ENCODE measurements around the gene NOX4.

Gene NOX4

DNA sequence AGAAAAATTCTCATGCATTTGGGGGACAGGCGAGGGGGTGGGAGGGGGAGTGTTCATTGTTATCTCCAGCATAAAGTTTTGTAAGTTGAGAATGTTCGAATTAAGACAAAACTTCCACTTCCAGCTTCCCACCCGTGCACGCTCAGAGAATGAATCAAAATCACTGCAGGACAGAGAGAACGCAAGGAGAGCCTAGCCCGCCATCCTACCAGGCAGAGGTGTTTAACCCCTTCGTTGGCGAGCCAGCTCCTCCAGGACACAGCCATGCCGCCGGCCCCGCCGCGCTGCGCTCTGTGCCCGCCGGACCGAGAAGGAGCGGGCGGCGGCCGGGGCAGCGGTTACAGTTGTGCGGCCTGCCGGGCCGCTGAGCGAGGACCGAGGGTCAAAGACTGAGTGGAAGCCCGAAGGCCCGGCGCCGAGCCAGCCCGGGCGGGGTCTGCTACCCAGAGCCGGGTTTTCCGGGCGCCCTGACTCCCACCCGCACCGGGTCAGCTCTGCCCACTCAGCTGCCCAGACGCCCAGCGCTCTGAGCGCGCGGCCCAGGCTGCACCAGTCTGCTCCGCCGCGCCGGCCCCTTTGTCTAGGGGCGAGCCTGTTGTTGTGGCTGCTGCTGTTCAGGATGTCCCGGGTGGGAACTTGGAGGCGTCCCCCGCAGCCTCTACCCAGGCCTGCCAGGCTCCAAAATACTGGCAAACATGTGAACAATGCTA lies at the start of gene NOX4:
Gene NOX4, minus strand, starts transcription at position 395 of the 710 bp plus-strand sequence. Its CDS starts 129 bp downstream, at position 266.
- DNase-seq (ENCODE audit: low read depth in 2 of 2): no peak

DNA sequence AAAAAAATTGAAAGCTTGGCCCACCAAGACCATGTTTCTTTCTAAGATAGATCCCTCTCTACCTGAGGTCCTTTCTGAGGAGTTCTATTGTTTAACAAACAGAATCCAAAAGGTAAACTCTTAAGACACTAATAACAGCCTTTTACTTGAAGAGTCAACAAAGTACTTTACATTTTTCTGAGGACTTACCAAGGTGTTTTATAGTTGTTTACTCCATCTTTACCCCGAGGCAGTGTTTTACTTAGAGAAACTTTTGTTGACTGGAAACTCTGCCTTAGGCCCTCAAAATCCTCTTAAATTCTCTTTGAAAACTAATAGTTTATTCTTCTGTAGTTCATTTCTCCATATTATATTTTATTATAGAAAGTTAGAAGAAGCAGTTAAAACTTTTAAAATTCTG lies 49.7 kb upstream of the NOX4 start:
- DNase-seq (ENCODE audit: low read depth in 2 of 2): no peak

DNA sequence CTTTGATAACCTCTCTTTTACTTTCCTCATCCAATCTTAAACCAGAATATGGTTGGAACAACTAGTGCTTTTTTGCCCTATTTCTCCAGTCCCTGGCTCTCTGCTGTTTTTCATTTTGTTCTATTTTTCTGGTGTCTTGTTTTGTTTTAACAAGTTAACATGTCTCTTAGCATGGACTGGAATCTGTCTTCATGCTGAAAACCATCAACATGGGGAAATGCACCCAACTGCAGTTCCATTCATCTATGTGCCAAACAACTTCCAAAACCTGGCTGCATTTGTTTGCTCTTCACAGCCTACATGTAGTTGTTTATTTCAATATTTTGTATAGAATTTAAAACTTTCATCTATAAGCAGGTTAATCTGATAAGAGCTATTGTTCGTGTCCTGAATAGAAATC lies 46.8 kb upstream of the NOX4 start:
- no peak for DNase-seq (ENCODE audit: low read depth in 2 of 2)

DNA sequence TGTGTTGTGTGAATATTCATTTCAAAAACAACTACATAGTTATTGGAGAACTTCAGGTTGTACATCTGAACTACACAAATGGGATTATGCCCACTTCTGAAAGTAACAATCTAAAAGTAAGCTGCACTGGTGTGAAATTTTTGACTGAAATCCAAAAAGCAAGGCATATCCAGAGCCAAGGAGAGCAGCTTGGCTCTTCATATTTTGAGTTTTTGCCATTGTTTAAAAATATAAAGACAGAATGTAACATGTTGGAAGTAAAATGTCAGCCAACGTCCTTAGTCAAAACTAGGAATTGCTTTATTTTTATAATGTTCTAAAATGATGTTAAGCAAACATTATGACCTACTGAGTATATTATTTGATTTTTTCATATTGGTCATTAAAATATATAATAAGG lies 45.8 kb upstream of the NOX4 start:
- no peak for DNase-seq (ENCODE audit: low read depth in 2 of 2)

DNA sequence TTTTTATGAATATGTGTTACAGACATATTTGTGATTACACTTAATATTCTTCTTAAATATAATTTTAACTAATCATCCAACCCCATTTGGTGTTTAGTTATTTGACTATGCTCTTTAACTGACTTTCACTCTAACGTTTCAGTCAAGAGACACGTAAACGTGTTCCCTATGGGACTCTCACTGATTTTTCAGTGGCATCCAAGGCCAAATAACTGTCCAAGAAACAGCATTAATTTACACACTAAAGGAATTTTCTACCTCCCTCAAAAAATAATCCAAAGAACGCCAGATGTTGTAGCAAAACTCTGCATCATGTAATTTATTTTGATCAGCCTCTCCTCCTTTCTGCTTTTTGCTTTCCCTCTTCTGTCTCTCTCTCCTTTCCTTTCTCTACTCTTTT lies 44.0 kb upstream of the NOX4 start:
- DNase-seq (ENCODE audit: low read depth in 2 of 2): no peak

DNA sequence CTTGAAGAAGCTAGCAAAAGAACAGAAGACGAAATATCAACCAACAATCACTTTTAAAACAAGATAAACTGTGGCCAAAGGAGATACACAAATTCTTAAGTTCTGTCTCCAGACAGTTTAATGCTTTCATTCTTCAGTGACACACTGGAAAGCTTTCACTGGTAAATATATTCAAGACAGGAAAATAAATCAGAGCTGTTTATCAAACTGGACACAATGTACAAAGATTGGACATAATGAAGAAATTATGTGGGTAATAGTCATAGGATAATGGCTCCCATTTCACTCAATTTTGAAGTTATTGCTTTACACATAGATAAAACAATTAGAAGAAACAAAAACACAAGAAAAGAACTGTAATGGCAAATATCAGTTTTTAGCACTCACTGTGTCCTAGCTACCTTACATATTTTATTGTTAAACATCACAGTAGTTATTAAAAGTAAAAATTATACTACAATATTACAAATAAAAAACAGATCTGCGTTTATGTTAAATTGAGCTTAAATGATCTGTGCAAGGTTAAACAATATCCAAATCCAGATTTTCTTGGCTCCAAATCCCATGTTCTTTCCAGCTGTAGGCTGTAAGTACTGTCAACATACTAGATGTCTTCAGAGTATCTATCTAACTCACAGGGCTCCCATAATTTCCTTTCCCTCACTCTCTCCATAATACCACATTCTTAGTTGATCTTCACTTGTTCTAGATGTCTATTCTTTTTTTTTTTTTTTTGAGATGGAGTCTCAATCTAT lies 38.6 kb upstream of the NOX4 start:
- DNase-seq (ENCODE audit: low read depth in 2 of 2): no peak

DNA sequence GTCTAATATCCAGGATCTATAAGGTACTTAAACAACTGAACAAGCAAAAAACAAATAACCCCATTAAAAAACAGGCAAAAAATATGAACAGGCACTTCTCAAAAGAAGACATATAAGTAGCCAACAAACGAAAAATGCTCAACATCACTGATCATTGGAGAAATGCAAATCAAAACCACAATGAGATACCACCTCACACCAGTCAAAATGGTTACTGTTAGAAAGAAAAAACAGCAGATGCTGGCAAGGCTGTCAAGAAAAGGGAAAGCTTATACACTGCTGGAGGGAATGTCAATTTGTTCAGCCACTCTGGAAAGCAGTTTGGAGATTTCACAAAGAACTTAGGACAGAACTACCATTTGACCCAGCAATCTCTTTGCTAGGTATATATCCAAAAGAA lies 30.6 kb upstream of the NOX4 start:
- DNase-seq (ENCODE audit: low read depth in 2 of 2): no peak

DNA sequence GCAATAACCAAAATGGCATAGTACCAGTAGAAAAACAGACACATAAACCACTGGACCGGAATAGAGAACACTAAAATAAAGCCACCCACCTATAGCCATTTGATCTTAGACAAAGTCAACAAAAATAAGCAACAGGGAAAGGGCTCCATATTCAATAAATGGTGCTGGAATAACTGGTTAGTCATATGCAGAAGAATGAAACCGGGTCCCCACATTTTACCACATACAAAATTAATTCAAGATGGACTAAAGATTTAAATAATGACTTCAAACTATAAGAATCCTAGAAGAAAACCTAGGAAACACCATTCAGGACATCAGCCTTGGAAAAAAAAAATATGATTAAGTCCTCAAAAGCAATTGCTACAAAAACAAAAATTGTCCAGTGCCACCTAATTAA lies 30.1 kb upstream of the NOX4 start:
- no peak for DNase-seq (ENCODE audit: low read depth in 2 of 2)

DNA sequence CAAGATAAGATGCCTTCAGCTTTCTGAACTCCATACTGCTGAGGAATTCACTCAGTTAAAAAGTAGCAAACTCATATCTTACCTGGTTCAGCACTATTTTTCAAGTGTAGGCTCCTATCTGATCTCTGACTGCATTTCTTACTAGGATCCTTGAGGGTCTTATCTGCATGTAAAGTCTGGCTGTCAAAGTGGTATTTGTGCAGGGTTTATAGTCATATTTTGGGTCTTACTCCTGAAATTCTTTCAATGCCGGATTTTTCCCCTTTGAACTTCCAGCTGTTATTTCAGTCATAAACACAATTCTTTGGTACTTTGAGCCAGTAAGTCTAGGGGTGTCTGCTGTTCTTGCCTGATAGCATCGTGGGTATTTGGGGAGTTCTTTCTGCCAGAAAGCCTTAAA lies 25.3 kb upstream of the NOX4 start:
- DNase-seq (ENCODE audit: low read depth in 2 of 2): no peak

DNA sequence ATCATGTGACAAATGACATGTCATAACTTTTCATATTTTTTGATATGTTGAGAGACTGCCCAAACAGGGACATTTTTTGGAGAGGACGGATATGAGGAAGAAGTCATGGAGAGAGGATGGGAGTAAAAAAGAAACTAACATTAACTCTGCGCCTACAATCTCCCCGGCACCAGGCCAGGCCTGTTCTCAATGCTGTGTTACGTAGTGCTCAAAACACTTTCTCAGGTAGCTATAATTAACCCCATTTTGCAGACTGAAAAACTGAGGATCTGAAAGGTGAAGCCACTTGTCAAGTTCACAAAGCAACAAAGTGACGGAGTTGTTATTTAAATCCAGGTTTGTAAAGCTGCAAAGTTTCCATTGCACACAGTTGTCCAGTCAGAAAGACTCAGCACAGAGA lies 17.4 kb upstream of the NOX4 start:
- no peak for DNase-seq (ENCODE audit: low read depth in 2 of 2)

DNA sequence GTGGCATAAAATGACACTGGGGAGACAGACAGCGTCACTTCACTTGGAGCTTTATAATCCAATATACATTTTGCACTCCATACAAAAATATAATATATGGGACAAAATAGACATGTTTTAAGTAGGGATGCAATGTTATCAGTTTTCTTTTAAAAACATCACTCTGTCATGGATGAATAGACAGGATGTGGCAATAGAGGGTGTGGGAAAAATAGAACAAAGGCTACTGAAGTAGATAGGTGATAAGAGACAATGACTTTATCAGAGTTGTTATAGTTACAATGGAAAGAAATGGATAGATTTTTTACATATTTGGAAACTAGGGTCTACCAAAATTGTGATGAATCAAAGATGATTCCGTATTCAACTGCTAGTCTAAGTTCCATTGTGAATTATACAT lies 13.1 kb upstream of the NOX4 start:
- DNase-seq (ENCODE audit: low read depth in 2 of 2): no peak

DNA sequence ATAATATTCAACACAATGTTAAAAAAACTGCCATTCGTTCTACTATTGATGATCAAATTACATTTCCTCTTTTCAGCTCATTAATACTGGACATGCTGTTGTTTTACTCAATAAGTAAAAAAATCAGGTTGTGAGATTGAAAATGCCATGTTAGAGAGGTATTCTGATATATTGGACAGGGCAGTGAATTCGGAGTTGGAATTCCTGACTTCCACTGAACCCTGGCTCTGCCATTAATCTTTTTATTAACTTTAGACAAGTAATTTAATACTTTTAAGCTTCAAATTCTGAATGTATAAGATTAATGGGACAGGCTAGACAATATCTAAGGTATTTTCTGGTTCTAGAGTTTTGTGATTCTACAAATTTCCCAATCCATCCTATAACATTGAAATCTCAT lies 12.2 kb upstream of the NOX4 start:
- no peak for DNase-seq (ENCODE audit: low read depth in 2 of 2)

DNA sequence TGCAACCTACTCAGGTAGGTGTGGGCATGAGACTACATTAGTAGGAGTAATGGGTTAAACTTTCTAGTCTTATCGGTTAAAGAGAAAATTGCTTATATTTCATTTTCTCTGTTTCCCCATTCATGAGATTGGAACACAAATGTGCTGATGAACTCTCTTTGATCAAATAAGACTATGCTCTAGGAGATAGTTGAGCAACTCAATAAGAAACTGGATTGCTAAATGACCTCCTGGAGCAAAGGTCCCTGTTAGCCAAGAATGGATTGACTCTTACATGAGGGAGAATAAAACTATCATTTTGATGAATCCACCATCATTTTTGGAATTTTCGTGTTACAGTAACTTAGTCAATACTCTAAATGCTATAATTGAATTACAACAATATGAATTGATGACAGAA lies 11.1 kb upstream of the NOX4 start:
- DNase-seq (ENCODE audit: low read depth in 2 of 2): no peak

DNA sequence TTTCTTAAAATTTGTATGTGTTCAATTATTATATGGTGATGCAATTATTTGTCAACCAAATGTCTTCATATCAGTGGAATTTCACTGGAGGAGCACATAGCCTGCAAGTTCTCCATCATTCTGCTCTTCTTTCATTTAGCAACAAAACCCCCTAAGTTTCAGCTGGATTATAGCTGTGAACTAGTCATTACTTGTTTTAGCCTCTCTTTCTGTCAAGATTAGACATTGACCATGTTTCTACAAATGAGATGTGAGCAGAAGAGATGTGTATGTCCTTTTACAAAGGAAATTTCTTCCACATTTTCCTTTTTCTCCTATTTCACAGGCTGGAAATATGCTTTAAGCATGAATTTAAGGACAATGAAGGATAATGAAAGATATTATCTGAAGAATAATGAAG lies 9.2 kb upstream of the NOX4 start:
- no peak for DNase-seq (ENCODE audit: low read depth in 2 of 2)

DNA sequence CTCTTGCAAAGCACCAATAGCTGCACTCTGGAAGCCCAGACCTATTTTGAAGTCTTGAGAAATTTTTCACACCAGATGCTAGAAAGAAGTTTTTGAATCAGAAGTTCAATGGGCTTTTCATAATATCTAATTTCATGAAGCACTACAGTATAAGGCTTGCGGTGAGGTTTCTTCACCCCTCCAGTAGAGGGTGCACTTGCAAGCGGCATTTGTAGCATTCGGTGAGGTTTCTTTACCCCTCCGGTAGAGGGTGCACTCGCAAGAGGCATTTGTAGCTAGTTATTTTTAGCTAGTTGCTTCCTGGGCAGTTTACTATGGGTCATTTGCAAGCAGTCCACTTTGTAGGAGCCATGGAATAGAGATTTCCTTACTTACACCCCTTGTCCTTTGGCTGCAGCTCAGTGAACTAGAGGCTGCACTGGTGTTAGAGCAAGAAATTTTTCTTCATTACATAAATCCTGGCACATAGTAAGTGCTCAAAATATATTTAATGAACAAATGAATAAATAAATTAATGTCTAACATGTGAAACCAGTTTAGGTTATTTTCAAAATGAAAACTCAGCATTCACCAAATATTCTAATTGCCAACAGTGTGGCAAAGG lies 7.8 kb upstream of the NOX4 start:
- no peak for DNase-seq (ENCODE audit: low read depth in 2 of 2)

DNA sequence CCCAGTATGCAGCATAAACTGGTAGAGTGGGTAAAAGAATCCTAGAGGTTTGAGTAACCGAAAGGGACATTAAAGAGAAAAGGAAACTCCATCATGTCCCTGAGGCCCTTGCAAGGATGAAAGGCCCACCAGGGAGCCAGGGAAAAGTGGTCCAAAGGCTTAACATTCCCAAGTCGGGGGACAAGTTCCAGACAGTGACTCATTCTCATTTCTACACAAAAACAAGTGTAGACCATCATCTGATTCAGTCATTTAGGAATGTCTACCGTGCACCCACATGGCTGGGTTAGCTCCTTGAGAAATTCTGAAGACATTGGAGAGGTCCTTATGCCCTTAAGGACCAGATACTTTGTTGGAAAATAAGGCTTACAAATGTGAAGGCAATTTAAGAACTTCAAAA lies 4.8 kb upstream of the NOX4 start:
- no peak for DNase-seq (ENCODE audit: low read depth in 2 of 2)

DNA sequence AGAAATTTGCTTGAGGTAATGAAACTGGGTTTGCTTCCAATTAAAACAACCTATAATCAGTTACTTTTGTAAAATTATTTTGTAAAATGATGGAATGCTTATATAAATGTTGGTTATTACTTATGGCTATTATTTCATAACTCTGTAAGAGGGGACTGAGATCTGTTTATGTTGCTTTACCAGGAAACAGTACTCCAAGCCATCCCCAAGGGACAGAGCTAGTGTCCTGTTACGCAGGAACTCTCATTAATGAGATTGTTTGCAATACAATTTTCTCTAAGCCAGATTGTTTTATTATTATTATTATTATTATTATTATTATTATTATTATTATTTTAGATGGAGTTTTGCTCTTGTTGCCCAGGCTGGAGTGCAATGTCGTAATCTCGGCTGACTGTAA lies 2.3 kb upstream of the NOX4 start:
- no peak for DNase-seq (ENCODE audit: low read depth in 2 of 2)

DNA sequence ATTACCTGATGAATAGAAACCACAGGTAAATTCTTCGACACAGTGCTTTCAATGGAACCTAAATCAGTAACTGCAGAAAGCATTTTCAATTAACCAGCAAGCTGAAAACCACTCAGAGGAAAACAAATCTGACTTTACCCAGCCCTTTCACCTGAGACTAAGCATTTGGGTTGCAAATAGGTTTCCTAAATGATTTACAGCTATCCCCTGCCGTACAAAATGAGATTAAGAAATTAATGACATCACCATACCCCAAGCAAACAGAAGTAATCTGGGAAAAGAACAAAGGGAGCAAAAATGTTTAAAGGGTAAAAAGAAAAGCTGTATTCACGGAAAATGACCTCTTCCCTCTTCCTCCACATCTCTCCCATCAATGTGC lies 584 bp downstream of the NOX4 start:
- DNase-seq (ENCODE audit: low read depth in 2 of 2): no peak

DNA sequence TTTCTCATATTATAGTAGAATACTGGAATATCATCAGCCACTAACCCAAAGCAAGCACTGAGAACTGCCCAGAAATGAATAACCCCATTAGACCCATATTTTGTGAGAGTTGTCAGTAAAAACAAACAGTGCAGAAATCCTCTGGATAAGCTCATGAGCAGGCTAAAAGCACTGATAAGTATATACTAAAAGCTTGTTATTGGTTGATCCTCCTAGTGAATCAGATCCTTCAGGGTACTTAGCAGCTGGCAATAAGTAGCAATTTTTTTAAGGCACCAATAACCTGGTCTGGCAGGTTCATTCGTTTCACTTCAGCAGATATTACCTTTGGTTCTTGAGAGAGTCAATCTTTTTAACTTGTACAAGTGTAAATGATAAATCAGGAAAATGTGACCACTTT lies 1.2 kb downstream of the NOX4 start:
- DNase-seq (ENCODE audit: low read depth in 2 of 2): no peak

DNA sequence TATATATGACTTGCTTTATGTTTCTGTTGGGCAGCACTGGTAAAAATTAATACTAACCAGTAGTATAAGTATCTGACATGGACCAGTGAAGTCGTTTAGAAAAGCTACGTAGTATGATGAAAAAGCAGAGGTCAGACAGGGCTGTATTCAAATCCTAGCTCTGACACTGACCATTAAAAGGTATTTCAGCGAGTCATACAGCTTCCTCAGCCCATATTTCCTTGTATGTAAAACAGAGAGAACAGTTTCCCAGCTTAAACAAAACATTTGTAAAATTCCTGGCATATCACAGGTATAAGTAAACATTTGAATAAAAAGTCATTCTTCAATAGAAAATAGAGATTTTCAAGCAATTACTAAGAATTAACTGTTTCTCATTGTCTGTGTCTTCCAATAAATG lies 4.2 kb downstream of the NOX4 start:
- DNase-seq (ENCODE audit: low read depth in 2 of 2): no peak

DNA sequence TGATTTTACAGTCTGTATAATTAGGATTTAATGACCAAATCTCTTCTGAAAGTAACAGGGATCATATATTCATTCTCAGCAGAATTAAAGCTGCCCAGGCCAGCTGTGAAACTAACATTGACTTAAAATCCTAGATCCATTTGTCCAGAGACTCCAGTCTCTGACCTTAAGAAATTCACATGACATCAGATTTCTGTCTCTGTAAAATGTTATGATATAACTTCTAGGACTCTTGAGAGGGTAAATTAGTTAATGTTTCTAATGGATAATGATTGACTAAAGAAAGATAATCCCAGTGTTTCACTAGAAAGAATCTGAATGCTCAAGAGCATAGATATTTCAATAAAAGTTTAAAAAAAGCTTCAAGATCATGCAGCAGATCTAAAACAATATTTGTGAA lies 6.3 kb downstream of the NOX4 start:
- DNase-seq (ENCODE audit: low read depth in 2 of 2): no peak

DNA sequence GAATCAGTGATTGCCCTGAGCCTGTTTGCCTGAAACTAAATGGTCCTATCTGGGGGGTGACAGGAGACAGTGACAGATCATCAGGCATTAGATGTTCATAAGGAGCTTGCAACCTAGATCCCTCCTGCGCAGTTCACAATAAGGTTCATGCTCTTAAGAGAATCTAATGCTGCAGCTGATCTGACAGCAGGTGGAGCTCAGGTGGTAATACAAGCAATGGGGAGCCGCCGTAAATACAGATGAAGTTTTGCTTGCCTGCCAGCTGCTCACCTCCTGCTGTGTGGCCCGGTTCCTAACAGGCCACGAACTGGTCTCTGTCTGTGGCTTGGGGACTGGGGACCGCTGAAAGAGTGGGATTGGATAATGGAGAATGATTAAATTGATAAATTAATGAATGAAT lies 14.0 kb downstream of the NOX4 start:
- DNase-seq (ENCODE audit: low read depth in 2 of 2): no peak

DNA sequence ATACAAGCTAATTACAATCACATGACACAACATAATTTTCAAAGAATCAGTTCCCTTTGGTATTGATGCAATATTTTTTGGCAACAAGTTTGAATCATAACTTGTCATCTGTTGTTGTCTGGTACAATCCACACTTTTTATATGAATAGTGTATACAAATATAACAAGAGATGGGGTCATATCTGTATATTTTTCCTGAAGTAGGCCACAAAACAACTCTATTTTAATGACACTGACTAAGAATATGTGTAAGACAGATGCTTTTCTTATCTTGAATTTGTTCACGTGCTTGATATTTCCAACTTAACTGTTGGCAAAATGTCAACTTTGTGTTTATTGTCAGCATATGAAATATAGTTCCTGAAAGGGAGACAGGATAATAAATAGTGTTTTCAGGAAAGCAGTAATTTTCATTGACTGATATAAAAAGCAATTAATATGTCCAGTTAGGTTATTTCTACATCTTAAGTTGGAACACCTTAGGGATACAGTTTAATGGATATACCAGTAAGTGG lies 27.9 kb downstream of the NOX4 start:
- DNase-seq (ENCODE audit: low read depth in 2 of 2): no peak
